B cell (primary cell): ENCODE results near the gene DAP.

Source experiments
- EZH2 ChIP-seq: IDR thresholded peaks from 2 replicates; pipeline ENCODE4 v1.6.1; 2012; ENCODE audit warnings: borderline replicate concordance, low read depth, mild to moderate bottlenecking, moderate library complexity, low read length; ENCODE audit not compliant: insufficient read depth, poor library complexity, severe bottlenecking
- TF ChIP-seq, protein P1 (sequence below): fragments of 200-600 bp; IDR thresholded peaks from one replicate; pipeline ENCODE4 v1.8.0; 2022; ENCODE audit warnings: antibody characterized with exemption, mild to moderate bottlenecking

DNA sequence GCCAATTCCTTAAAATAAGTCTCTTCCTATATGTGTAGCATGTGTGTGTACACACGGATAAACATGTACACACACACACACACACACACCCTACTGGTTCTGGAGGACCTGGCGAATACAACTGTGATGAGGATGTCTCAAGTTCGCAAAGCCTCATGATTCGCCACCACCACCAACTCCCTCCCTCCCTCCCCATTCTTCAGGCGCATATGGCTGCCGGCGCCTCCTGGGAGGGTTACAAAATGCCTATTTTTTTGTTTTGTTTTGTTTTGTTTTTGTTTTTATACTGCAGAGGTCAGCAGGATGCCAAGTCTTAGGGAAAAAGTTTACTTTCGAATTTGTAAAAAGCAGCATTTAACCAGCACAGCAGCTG, 88.0 kb downstream of the DAP start:
- TF ChIP-seq, protein P1, sequence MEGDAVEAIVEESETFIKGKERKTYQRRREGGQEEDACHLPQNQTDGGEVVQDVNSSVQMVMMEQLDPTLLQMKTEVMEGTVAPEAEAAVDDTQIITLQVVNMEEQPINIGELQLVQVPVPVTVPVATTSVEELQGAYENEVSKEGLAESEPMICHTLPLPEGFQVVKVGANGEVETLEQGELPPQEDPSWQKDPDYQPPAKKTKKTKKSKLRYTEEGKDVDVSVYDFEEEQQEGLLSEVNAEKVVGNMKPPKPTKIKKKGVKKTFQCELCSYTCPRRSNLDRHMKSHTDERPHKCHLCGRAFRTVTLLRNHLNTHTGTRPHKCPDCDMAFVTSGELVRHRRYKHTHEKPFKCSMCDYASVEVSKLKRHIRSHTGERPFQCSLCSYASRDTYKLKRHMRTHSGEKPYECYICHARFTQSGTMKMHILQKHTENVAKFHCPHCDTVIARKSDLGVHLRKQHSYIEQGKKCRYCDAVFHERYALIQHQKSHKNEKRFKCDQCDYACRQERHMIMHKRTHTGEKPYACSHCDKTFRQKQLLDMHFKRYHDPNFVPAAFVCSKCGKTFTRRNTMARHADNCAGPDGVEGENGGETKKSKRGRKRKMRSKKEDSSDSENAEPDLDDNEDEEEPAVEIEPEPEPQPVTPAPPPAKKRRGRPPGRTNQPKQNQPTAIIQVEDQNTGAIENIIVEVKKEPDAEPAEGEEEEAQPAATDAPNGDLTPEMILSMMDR, result no peak
- TF ChIP-seq EZH2, result no peak
